SK-N-MC (cell line): ENCODE data around the gene SLAMF8.

Source experiments
- EZH2 ChIP-seq: fragments of 200-600 bp; sonication (generic); IDR thresholded peaks from one replicate; pipeline ENCODE4 v1.6.1; 2017; ENCODE audit warnings: antibody characterized with exemption
- FOXP2 ChIP-seq: optimal IDR thresholded peaks from 2 replicates; pipeline ENCODE3; 2011; ENCODE audit warnings: mild to moderate bottlenecking, moderate library complexity; ENCODE audit not compliant: insufficient read depth; ENCODE audit errors: extremely low read length, control extremely low read depth
- POLR2AphosphoS5 ChIP-seq: IDR thresholded peaks from 2 replicates; pipeline ENCODE4 v1.6.1; 2012; ENCODE audit warnings: mild to moderate bottlenecking, low read depth, low read length, borderline replicate concordance

- TF ChIP-seq FOXP2 (no peak), EZH2 (no peak), POLR2AphosphoS5 (no peak)
Observed at GRCh38 chr1:159859767-159860322, 33.2 kb downstream of the SLAMF8 start.
